ENCODE data around the gene ACSL4. TPM values are rescaled to one million over a fixed set of nuclear protein-coding genes. Genes with fewer than 3 reads are reported as not detected.

Gene ACSL4
- total RNA-seq, 6 donors from 2014 or later = 53.2 to 156 (median 106) TPM

DNA sequence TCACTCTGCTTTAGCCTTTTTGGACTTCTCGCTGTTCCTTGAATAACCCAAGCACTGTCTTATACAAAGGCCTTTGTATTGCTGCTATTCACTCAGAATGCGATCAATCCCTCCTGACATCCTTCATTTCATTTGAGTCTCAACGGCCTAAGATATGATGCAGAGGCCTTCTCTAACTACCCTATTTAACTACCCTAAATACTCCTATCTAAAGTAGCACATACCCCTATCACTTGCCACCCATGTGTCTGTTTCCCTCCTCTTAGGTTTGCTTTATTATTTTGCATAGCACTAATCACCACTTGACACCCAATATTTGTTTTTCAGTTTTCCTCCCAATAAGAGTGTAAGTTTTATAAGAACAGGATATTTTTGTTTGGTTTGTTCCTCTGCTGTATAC lies 42.3 kb upstream of the ACSL4 start:
- no peak for DNase-seq
- ATAC-seq (ENCODE audit: low FRiP score in 2 of 2) = no peak
- H3K36me3 ChIP-seq = no peaks in the 10 kb centered on the region
- no peaks in the 10 kb centered on the region for H3K9me3 ChIP-seq
- TF ChIP-seq, protein P1, sequence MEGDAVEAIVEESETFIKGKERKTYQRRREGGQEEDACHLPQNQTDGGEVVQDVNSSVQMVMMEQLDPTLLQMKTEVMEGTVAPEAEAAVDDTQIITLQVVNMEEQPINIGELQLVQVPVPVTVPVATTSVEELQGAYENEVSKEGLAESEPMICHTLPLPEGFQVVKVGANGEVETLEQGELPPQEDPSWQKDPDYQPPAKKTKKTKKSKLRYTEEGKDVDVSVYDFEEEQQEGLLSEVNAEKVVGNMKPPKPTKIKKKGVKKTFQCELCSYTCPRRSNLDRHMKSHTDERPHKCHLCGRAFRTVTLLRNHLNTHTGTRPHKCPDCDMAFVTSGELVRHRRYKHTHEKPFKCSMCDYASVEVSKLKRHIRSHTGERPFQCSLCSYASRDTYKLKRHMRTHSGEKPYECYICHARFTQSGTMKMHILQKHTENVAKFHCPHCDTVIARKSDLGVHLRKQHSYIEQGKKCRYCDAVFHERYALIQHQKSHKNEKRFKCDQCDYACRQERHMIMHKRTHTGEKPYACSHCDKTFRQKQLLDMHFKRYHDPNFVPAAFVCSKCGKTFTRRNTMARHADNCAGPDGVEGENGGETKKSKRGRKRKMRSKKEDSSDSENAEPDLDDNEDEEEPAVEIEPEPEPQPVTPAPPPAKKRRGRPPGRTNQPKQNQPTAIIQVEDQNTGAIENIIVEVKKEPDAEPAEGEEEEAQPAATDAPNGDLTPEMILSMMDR (IDR thresholded peaks at IDR 0.05) = no peak
- TF ChIP-seq POLR2A (IDR thresholded peaks at IDR 0.05) (no peak), EP300 (IDR thresholded peaks at IDR 0.05) (no peak), POLR2AphosphoS5 (IDR thresholded peaks at IDR 0.05) (no peak)
- 79 to 97% methylated on average over 3 of the region's 3 CpGs for WGBS, 2 donors
- H3K4me1 ChIP-seq = peaks cover 0 to 3% (median 0%) of the 10 kb centered on the region in 4 donors
- H3K4me3 ChIP-seq = no peak overlapping the region
- H3K27ac ChIP-seq = no peak overlapping the region
- no peaks in the 10 kb centered on the region for H3K27me3 ChIP-seq

- no peaks in the 10 kb centered on the region for H3K9me3 ChIP-seq
- H3K27me3 ChIP-seq = no peaks in the 10 kb centered on the region
- H3K27ac ChIP-seq = no peak overlapping the region
- 46 to 55% methylated on average over 5 of the region's 5 CpGs for WGBS, 2 donors
- DNase-seq (no peak), ATAC-seq (ENCODE audit: low FRiP score in 2 of 2) (peak; percentile 63 to 90)
- TF ChIP-seq EP300 (IDR thresholded peaks at IDR 0.05) = peak in 1 of 4 donors; percentile 62
- TF ChIP-seq POLR2AphosphoS5 (IDR thresholded peaks at IDR 0.05) = no peak
- H3K4me1 ChIP-seq = peaks cover 0 to 3% (median 0%) of the 10 kb centered on the region in 4 donors
- H3K36me3 ChIP-seq = no peaks in the 10 kb centered on the region
- H3K4me3 ChIP-seq = no peak overlapping the region
Observed at GRCh38 chrX:109774706-109775105, 41.6 kb upstream of the ACSL4 start.

DNA sequence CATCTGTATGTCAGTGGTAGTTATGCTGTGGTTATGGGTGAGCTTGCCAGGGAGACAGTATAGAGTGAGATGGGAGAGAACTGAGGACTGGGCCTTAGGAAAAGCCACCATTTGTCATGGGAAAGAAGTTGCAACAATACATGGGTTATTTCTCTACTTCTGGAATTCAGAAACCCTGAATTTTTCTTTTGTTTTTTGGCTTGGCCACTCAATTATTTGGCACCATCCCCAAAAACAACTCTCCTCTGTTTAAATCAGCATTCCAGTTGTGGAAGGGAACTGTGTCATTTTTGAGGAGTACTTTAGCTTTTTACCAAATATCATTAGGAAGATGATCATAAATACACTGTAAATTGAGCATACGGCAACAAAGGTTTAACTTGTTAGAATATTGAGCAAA lies 41.1 kb upstream of the ACSL4 start:
- DNase-seq (no peak), ATAC-seq (ENCODE audit: low FRiP score in 2 of 2) (no peak)
- 83 to 90% methylated on average over 1 of the region's 1 CpG for WGBS, 2 donors
- TF ChIP-seq POLR2AphosphoS5 (IDR thresholded peaks at IDR 0.05) (no peak), POLR2A (IDR thresholded peaks at IDR 0.05) (no peak), EP300 (IDR thresholded peaks at IDR 0.05) (no peak)
- TF ChIP-seq, protein P1 (IDR thresholded peaks at IDR 0.05) = no peak
- peaks cover 0 to under 1% (median 0%) of the 10 kb centered on the region in 4 donors for H3K9me3 ChIP-seq
- no peak overlapping the region for H3K4me3 ChIP-seq
- no peak overlapping the region for H3K27ac ChIP-seq
- no peaks in the 10 kb centered on the region for H3K27me3 ChIP-seq
- no peaks in the 10 kb centered on the region for H3K36me3 ChIP-seq
- H3K4me1 ChIP-seq = peaks cover 0 to 3% (median 0%) of the 10 kb centered on the region in 4 donors

DNA sequence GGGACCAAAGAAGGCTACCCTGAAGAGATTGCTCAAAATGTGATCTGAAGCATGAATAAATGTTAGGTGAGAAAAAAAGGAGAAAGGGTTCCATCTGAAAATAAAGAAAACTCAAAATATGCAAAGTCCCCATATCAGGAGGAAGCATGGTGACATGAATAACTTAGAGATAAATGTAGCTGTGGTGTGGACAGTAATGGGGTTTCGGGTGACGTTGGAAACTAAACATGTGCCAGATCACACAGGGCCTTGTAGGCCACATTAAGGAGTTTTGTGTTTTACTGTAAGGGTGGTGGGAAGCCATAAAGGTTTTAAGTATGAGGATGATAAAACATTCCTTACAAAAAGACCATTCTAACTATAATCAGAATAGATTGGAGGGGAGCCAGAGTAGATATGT lies 40.3 kb upstream of the ACSL4 start:
- H3K4me1 ChIP-seq = peaks cover 0 to 3% (median 0%) of the 10 kb centered on the region in 4 donors
- peaks cover 0 to 7% (median 0%) of the 10 kb centered on the region in 4 donors for H3K9me3 ChIP-seq
- no peaks in the 10 kb centered on the region for H3K36me3 ChIP-seq
- H3K4me3 ChIP-seq = no peak overlapping the region
- TF ChIP-seq POLR2AphosphoS5 (IDR thresholded peaks at IDR 0.05) (no peak), POLR2A (IDR thresholded peaks at IDR 0.05) (no peak), EP300 (IDR thresholded peaks at IDR 0.05) (no peak)
- TF ChIP-seq, protein P1 (IDR thresholded peaks at IDR 0.05) = no peak
- DNase-seq (no peak), ATAC-seq (ENCODE audit: low FRiP score in 2 of 2) (no peak)
- WGBS, 2 donors = 74 to 85% methylated on average over 2 of the region's 2 CpGs
- H3K27me3 ChIP-seq = no peaks in the 10 kb centered on the region
- H3K27ac ChIP-seq = no peak overlapping the region

DNA sequence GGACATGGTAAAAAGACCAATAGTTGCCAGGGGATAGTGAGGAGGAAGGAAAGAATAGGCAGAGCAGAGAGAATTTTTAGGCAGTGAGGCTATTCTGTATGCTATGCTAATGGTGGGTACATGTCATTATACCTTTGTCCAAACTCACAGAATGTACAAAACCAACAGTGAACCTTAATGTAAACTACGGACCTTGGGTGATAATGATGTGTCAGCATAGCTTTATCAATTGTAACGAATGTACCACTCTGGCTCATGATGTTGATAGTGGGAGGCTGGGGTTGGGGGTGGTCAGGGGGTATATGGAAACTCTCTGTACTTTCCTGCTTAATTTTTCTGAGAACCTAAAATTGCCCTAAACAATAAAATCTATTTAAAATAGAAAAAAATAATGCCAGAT lies 37.7 kb upstream of the ACSL4 start:
- no peak for DNase-seq
- 63 to 82% methylated on average over 2 of the region's 2 CpGs for WGBS, 2 donors
- TF ChIP-seq POLR2AphosphoS5 (IDR thresholded peaks at IDR 0.05) (no peak), POLR2A (IDR thresholded peaks at IDR 0.05) (no peak), EP300 (IDR thresholded peaks at IDR 0.05) (no peak)
- TF ChIP-seq, protein P1 (IDR thresholded peaks at IDR 0.05) = no peak
- no peak overlapping the region for H3K27ac ChIP-seq
- H3K36me3 ChIP-seq = no peaks in the 10 kb centered on the region
- no peak for ATAC-seq (ENCODE audit: low FRiP score in 2 of 2)
- no peaks in the 10 kb centered on the region for H3K27me3 ChIP-seq
- H3K9me3 ChIP-seq = peaks cover 0 to 7% (median 0%) of the 10 kb centered on the region in 4 donors
- H3K4me3 ChIP-seq = no peak overlapping the region
- peaks cover 0 to 3% (median 0%) of the 10 kb centered on the region in 4 donors for H3K4me1 ChIP-seq
